GM19468 (cell line): ENCODE results near the gene CALR3.
A peak's percentile ranks its signal among the peaks of the same experiment; 100 is the strongest.
"Not testable (repeated sequence)": the region's sequence is repeated elsewhere in the genome, so short reads cannot be mapped to it uniquely, and the experiment has no call there.

ENCODE experiments used
- ATAC-seq: cut with Tn5 transposase; IDR thresholded peaks from one replicate; pipeline ENCODE4 v1.9.1; 2021; ENCODE audit warnings: mild to moderate bottlenecking, moderate library complexity, moderate number of reproducible peaks; ENCODE audit not compliant: unreplicated experiment; ENCODE audit errors: extremely low read depth

The CALR3 gene, protein sequence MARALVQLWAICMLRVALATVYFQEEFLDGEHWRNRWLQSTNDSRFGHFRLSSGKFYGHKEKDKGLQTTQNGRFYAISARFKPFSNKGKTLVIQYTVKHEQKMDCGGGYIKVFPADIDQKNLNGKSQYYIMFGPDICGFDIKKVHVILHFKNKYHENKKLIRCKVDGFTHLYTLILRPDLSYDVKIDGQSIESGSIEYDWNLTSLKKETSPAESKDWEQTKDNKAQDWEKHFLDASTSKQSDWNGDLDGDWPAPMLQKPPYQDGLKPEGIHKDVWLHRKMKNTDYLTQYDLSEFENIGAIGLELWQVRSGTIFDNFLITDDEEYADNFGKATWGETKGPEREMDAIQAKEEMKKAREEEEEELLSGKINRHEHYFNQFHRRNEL

GRCh38 chr19:16495982-16496612 is at the start of gene CALR3, which contains the start of gene C19orf44:
CALR3 (minus strand) TSS chr19:16496167; CDS start chr19:16496129, 38 bp downstream.
C19orf44 (plus strand) TSS chr19:16496394; CDS start chr19:16500793, 4,399 bp downstream.
- ATAC-seq, result peak; percentile 91

GRCh38 chr19:16544473-16545231 is 48.7 kb upstream of the CALR3 start:
- ATAC-seq, result no peak

DNA sequence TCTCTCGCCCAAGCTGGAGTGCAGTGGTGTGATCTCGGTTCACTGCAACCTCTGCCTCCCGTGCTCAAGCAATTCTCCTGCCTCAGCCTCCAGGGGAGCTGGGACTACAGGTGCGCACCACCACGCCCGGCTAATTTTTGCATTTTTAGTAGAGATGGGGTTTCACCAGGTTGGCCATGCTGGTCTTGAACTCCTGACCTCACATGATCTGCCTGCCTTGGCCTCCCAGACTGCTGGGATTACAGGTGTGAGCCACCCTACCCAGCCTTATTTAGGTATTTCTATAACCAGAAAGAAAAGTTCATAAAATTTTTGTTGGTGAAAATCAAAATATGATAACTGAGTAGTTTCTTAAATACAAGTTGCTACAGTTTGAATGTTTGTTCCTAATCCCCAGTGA is 47.8 kb upstream of the CALR3 start:
- not testable (repeated sequence) for ATAC-seq

DNA sequence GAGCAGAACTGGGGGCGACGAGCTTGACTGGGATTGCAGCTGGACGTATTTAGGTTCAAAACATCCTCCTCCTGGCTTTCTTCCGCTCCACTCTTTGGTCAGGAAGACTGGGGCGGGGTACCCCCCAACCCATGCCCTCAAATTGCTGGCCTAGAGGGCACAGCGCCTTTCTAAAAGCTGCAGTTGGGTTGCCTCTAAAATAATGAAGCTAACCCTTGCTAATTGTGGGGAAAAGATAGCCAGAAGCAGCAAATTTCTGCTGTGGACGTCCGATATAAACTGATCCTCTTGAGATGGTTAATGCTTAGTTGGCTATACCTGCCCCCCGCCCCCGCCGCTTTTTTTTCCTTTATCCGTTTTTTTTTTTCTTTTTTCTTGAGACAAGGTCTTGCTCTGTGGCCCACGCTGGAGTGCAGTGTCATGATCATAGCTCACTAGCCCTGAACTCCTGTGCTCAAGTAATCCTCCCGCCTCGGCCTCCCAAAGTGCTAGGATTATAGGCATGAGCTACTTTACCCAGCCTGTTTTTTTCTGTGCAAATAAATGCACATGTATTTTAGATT is 47.0 kb upstream of the CALR3 start:
- ATAC-seq, result no peak

DNA sequence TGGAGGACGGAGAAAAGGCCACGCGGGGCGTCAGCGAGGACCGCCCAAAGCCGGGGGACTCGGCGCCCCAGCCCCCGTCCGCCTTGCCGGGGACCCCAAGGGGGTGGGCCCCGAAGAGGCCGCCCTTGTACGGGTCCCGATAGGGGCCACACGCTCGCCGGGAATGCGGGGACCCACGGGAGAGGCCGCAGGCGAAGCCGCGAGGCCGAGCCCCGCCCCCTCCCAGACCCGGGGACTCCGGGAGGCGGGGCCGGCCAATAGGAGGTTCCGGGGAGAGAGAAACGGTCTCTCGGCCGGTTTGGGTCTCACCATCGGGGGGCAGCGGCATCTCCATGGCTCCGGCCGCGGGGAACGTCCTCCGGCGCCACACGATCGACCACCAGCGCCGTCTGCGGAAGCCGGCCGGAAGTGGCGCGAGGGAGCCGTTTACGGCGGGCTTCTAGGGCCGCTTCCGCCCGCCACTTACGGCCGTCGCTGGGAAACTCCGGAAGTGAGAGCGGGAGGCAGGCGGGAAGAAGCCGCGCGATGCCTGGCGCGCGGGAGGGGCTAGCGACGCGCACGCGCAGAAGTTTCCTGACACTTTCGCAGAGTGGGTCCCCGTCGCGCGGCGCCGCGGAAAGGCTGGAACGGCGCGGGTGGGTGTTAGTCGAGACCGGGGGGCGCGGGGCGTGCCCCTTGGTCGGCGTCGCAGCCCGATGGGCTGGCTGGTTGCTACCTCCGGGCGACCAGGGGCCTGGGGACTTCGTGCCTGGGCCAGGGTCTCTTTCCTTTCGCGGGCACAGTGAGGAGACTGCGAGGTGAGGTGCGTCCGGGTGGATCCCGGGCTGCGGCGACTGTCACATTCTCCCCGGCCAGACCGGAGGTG is 46.3 kb upstream of the CALR3 start, which contains the start of gene CHERP:
Gene CHERP (minus strand): TSS at position 393 of the 865 bp plus-strand sequence. CDS start 59 bp downstream, at position 334.
- peak; percentile 69 for ATAC-seq

DNA sequence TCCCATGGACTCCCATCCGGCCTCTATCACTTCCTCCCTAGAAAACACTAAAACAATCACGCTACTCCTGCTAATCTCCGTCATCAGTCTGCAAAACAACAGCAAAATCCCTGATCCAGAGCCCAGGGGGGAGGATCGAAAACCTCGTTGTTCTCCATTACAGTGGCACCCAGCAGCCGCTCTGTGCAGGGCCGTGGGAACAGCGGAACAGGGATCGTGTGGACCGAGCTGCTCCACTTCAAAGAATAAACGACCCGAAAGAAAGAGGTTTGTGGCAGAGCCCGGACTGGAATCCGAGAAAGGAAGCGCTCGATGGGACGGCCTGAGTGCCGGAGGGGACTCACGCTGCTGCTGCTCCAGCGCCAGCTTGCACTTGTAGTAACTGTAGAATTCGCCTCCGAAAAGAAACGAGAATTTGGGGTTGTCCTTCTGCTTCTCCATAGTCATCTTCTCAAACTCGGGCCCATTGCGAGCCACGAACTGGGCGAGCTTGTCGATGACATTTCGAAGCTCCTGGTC is 45.6 kb upstream of the CALR3 start:
- no peak for ATAC-seq

- no peak for ATAC-seq
Measured at GRCh38 chr19:16540948-16541347, 45.0 kb upstream of the CALR3 start.

- no peak for ATAC-seq
Measured at GRCh38 chr19:16537111-16537510, 41.1 kb upstream of the CALR3 start.

DNA sequence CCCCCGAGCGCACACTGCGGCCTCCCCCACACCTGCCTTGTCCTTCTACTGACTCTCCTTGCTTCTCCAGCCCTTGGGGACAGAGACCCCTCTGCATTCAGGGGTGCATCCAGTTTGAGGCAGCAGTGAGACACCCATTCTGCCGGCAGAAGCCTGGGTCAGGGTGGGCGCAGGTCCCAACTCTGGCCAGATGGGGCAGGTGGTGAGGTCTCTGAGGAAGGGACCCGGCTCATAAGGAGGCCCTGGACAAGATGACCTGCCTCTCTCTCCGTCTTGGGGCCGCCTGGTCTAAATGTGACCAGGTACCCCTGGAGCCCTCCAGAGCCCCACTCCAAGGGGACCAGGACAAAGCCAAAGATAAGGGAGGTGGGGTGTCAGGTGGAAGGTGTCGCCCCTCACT is 40.2 kb upstream of the CALR3 start:
- ATAC-seq, result no peak

DNA sequence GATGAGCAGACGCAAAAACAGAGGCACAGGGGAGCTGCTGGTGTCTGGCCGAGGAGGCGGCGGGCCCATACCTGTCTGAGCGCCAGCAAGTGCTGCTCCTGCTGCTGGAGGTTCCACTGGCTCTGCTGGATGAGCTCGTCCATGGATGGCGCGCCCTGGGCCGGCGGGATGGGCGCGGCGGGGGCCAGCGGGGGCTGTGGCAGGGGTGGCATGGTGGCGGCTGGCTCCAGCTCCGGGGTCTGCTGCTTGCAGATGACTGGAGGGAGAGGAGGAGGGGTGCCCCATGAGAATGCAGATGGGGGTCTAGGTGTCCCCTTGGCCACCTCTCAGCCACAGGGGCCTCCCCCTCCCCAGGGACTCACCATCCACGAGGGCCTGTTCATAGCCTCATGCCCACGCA is 39.4 kb upstream of the CALR3 start:
- ATAC-seq, result no peak

DNA sequence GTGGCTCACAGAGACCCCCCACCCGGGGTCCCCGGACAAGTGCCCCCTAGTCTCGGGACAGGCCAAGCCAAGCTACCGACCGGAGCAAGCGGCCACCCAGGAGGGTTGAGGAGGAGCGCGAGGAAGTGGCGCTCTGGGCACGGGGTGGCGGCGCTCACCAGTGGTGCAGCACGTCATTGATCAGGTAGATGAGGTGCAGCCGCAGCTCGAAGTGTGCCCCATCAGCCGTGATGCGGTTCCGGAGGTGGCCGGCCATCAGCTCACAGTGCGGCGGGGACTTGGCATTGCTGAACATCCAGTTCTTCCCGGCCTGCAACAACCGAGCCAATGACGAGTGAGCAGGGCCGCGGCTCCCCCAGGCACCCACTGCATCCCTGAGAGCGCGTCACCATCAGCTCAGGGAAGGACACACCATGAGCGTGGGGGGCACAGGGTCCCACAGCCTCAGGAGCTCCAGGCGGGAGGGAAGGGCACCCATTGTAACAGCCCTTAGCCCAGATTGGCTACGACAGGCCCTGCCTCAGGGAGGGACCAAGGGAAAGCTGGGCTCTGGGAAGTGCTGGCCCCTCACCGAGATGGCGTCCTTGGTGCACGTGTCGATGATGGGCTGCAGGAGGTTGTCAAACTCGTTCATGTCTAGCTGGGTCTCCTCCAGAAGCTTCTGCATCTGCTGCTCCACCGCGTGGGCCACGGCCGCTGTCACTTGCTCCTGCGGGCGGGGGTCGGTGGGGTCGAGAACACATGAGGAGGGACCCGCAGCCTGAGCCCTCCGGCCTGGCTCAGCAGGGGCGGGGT is 36.7 kb upstream of the CALR3 start:
- no peak for ATAC-seq

GRCh38 chr19:16531380-16531669 is 35.4 kb upstream of the CALR3 start:
- no peak for ATAC-seq

GRCh38 chr19:16530540-16531379 is 34.8 kb upstream of the CALR3 start:
- ATAC-seq, result no peak

- ATAC-seq, result no peak
Measured at GRCh38 chr19:16529466-16530144, 33.6 kb upstream of the CALR3 start.

DNA sequence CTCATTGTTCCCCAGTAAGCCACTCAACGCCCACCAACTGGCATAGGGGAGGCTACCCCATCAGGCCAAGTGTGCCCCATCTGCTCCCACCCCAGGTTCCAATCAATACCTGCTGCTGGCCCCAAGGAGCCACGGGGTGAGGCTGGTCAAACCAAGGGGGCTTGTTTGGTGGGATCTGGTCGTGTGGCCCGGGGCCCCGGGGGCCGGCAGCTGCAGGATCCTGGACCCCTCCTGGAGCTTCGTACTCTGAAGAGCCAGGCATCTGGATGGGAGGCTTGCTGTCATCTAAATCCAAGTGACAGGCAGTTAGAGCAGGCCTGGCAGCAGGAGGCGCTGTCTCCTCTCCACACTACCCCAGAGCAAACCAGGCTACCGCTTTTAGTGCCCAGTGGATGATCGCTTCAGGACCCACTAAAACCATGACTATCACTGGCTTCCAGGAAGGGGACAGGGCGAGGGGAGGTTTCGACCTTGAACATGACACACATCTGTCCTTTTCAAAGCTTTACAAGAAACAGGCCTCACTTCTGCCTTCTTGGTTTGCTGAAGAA is 32.1 kb upstream of the CALR3 start:
- no peak for ATAC-seq

DNA sequence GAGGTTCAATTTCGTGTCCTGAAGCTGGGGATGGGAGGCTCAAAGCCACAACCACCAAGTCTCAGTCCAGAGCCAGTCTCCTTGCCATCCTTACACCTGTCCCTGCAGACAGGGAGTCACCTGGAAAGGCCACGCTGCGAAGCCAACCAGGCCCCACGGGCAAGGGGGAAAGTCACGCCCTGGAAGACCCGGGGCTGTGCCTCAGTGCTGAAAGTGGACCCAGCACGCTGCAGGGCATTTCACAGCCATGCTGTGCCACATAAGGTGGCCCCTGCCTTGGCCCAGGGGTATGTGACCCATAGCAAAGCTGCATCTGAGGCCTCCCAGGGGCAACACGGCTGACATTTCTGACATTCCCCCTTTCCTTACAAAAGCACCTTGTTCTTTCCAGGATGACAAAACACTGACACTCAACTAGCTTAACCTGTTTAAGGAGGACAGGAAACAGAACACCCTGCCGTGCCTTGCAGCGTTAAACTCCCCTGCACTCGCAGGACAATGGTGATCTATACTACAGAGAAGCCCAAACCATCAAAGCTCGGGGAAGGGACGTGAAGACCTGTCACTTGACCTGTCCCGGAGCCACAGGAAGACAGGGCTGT is 31.5 kb upstream of the CALR3 start:
- no peak for ATAC-seq
